Left renal cortex interstitium (tissue), 4 donors: ENCODE data around the gene OR5K1. TPM values are rescaled to one million over a fixed set of nuclear protein-coding genes. Genes with fewer than 3 reads are reported as not detected.

Source experiments
- DNase-seq, 4 donors: peaks; one replicate each; pipeline ENCODE4 v3.0.0-alpha.2; 2013; ENCODE audit warnings: low read depth in 4 of 4, low spot score in 2 of 4, missing footprints in 1 of 4
- polyA plus RNA-seq, 4 donors: library from polyadenylated mRNA; unstranded; fragments of 120-200 nt; gene quantifications; one replicate each; pipeline ENCODE4 v1.2.1, GENCODE V29; 2013; ENCODE audit not compliant: insufficient read length in 4 of 4

OR5K1 gene
- polyA plus RNA-seq = not detected

GRCh38 chr3:98462901-98463300 lies at the start of gene OR5K1:
Gene OR5K1 (plus strand): TSS chr3:98463201. CDS start chr3:98469577, 6,376 bp downstream.
- DNase-seq = no peak

DNA sequence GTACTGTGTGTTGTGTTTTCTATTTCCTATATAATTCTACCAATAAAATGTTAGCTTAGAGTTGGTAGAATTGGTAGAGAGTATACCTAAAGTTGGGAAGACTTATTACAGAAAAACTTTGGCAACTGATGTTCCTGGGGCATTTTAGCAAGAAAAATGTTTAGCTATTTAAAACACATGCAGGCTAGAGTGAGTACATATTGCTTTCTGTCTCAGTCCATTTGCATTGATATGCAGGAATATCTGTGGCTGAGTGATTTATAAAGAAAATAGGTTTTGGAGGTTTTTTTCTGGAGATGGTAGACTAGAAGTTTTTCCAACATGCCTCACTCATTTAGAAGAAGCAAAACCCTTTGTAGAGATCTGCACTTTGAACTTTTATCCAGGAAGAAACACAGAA lies 30.4 kb upstream of the OR5K1 start:
- DNase-seq = no peak

- DNase-seq = no peak
Observed at GRCh38 chr3:98433764-98434163, 29.2 kb upstream of the OR5K1 start.

- no peak for DNase-seq
Observed at GRCh38 chr3:98434412-98434811, 28.6 kb upstream of the OR5K1 start.

DNA sequence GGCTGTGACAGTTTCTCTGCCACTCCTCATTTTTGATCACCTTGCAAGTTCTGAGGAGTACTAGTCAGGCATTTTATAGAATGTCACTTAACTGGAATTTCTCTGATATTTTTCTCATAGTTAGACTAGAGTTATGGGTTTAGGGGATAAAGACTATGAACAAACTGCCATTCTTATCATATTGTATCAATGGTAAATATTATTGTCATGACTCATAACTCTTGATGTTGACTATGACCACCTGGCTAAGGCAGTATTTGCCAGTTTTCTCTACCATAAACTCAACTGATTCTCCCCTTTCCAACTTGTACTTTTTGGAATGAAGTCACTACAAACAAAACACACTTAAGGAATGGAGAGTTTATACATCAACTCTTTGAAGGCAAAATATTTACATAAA lies 22.7 kb upstream of the OR5K1 start:
- DNase-seq = no peak

- no peak for DNase-seq
Observed at GRCh38 chr3:98445949-98446406, 17.0 kb upstream of the OR5K1 start.

- DNase-seq = no peak
Observed at GRCh38 chr3:98449606-98450193, 13.3 kb upstream of the OR5K1 start.

- no peak for DNase-seq
Observed at GRCh38 chr3:98450372-98450771, 12.6 kb upstream of the OR5K1 start.

GRCh38 chr3:98453827-98454226 lies 9.2 kb upstream of the OR5K1 start:
- no peak for DNase-seq

- DNase-seq = no peak
Observed at GRCh38 chr3:98454929-98455328, 8.1 kb upstream of the OR5K1 start.

GRCh38 chr3:98457543-98457942 lies 5.5 kb upstream of the OR5K1 start:
- DNase-seq = no peak

GRCh38 chr3:98460220-98460619 lies 2.8 kb upstream of the OR5K1 start:
- no peak for DNase-seq

DNA sequence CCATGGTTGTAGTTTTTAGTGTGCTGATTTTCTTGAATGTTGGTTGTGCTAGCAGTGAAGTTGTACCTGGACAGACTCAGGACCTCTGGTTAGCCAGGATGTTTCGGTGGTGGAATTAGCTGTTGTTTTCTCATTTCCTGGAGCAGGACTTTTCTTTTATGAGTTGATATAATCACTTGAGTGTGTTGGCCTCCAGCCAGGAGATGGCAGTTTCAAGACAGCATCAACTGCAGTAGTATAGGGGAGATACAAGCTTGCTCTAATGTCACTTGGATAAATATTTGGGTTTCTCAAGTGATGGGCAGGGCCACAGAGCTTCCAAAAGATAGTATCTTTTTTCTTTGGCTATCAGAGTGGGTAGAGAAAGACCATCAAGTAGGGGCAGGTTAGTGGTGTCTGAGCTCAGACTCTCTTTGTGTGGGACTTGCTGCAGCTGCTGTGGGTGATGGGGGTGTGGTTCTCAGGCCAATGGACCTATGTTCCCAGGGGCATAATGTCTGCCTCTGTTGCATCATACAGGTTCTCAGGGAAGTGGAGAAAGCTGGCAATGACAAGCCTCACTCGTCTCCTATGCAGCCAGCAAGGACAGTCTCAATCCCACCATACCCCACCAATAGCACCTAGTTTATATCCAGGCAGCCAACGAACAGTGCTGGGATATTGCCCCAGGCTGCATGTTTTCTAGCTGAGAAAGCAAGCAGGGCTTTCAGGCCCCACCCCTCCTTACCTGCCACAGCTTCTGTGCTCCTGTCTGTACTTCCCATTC lies 19.9 kb downstream of the OR5K1 start:
- no peak for DNase-seq

DNA sequence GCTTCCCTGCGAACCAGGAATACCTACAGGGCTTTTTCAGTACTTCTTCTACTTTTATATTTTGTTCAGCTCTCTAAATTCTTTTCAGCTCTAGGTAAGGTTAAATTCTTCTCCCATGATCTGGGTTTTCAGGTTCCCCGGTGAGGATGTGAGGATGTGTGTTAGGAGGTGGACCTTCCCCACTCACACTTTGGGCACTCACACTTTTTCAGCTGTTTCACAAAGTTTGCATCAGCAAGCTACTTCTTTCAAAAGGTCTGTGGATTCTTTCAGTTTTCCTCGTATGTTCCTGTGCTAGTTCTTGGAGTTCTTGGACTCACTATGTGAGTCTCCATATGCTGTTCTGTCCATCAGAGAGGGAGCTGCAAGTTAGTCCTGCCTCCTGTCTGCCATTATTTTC lies 20.6 kb downstream of the OR5K1 start:
- DNase-seq = no peak

- no peak for DNase-seq
Observed at GRCh38 chr3:98497381-98497780, 34.4 kb downstream of the OR5K1 start, which contains the start of gene OR5K2. Gene OR5K2 (plus strand): TSS chr3:98497681. CDS start chr3:98497681, 0 bp downstream.

GRCh38 chr3:98500019-98500418 lies 37.0 kb downstream of the OR5K1 start:
- no peak for DNase-seq

GRCh38 chr3:98501270-98501669 lies 38.3 kb downstream of the OR5K1 start:
- no peak for DNase-seq

- no peak for DNase-seq
Observed at GRCh38 chr3:98501863-98502576, 39.0 kb downstream of the OR5K1 start.

DNA sequence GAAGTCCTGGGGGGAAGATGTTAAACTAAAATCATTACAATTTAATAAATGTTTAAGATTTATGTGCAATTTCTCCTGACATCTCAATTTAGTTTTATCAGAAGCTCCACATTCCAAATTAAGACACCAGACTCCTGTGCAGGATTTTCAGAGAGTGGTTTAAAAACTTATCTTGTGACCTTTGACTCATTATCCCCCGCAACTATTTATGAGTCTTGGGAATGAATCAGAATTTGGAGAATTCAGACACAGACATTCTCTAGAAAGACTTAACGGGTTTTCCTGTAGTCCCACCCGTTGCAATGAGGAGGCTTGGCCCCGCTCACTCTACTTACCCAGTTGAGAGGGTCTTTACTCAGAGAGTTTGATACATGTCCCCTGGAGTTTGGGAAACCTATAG lies 41.5 kb downstream of the OR5K1 start:
- DNase-seq = no peak

DNA sequence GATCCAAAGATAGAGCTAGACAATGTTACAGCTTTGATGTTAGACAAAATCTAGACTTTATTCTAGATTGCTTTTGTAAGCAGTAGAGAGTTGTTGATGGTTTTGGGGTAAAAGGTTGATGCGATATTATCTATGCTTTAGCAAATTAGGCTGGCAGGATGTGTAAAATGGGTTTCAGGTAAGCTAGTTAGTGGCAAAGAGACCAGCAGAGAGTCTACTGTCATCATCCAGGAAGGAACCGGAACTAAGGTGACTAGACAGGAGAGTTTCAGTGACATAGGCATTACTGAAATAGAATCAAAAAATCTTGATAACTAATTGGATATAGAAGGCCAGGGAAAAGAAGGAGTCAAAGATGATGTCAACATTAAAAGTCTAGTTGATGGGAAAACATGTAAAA lies 45.6 kb downstream of the OR5K1 start:
- DNase-seq = no peak

DNA sequence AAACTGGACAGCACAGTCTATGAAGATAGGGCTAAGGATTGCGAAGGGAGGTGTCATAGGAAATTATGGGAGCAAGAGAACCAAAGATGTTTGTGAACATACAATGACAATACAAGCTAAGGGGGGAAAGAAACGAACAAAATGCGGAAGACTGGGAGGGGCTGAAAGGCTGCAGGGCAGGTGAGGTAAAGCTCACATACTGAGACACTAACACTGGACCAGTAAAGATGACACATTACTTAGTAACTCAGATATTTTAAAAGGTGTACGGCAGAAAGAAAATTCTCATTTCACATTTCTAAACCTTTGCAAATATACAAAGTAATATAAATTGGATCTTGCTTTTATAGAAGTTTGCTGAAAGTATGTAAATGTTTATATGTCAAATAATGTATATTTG lies 49.6 kb downstream of the OR5K1 start:
- DNase-seq = no peak

- DNase-seq = no peak
Observed at GRCh38 chr3:98513091-98513511, 50.1 kb downstream of the OR5K1 start.
